Measurements from ENCODE around the gene TTC36. TPM values are rescaled to one million over a fixed set of nuclear protein-coding genes. Genes with fewer than 3 reads are reported as not detected.

The TTC36 gene
- total RNA-seq, 2 donors from 2014 or later: 0.89 TPM; not detected in 1

- H3K9me3 ChIP-seq: no peaks in the 10 kb centered on the region
- TF ChIP-seq CTCF (IDR thresholded peaks at IDR 0.05): no peak
Measured at GRCh38 chr11:118497831-118498230, 29.4 kb upstream of the TTC36 start.

GRCh38 chr11:118503216-118503615 is 24.1 kb upstream of the TTC36 start:
- H3K9me3 ChIP-seq: no peaks in the 10 kb centered on the region
- H3K36me3 ChIP-seq: peaks cover 97% of the 10 kb centered on the region
- peaks cover 2 to 21% of the 10 kb centered on the region in 2 donors for H3K4me1 ChIP-seq
- no peaks in the 10 kb centered on the region for H3K27me3 ChIP-seq
- H3K4me3 ChIP-seq: no peak overlapping the region
- TF ChIP-seq CTCF (IDR thresholded peaks at IDR 0.05): no peak
- H3K27ac ChIP-seq: peak overlapping the region in 1 of 2 donors; percentile 62
- no peak for DNase-seq (ENCODE audit: low spot score)

More at GRCh38 chr11:118497831-118498230, 29.4 kb upstream of the TTC36 start:
- H3K4me3 ChIP-seq: no peak overlapping the region
- H3K4me1 ChIP-seq: peaks cover 0 to 2% of the 10 kb centered on the region in 2 donors
- no peak for DNase-seq (ENCODE audit: low spot score)
- peaks cover 94% of the 10 kb centered on the region for H3K36me3 ChIP-seq
- H3K27me3 ChIP-seq: no peaks in the 10 kb centered on the region
- no peak overlapping the region for H3K27ac ChIP-seq

- H3K9me3 ChIP-seq: no peaks in the 10 kb centered on the region
- peaks cover 0 to 6% of the 10 kb centered on the region in 2 donors for H3K4me1 ChIP-seq
- no peak for DNase-seq (ENCODE audit: low spot score)
- no peaks in the 10 kb centered on the region for H3K27me3 ChIP-seq
- no peak for TF ChIP-seq CTCF (IDR thresholded peaks at IDR 0.05)
- no peak overlapping the region for H3K27ac ChIP-seq
- peaks cover 94% of the 10 kb centered on the region for H3K36me3 ChIP-seq
- no peak overlapping the region for H3K4me3 ChIP-seq
Measured at GRCh38 chr11:118511601-118512000, 15.7 kb upstream of the TTC36 start.

GRCh38 chr11:118514103-118514502 is 13.2 kb upstream of the TTC36 start:
- no peak for TF ChIP-seq CTCF (IDR thresholded peaks at IDR 0.05)
- Histone ChIP-seq H3K27me3 (no peaks in the 10 kb centered on the region), H3K36me3 (peaks cover 82% of the 10 kb centered on the region), H3K4me1 (no peaks in the 10 kb centered on the region), H3K4me3 (no peak overlapping the region), H3K27ac (no peak overlapping the region), H3K9me3 (no peaks in the 10 kb centered on the region)
- DNase-seq (ENCODE audit: low spot score): no peak

GRCh38 chr11:118519549-118519948 is 7.7 kb upstream of the TTC36 start:
- H3K27me3 ChIP-seq: no peaks in the 10 kb centered on the region
- no peaks in the 10 kb centered on the region for H3K9me3 ChIP-seq
- peaks cover 66% of the 10 kb centered on the region for H3K36me3 ChIP-seq
- H3K4me1 ChIP-seq: peaks cover 0 to 16% of the 10 kb centered on the region in 2 donors
- DNase-seq (ENCODE audit: low spot score): no peak
- H3K27ac ChIP-seq: no peak overlapping the region
- no peak for TF ChIP-seq CTCF (IDR thresholded peaks at IDR 0.05)
- H3K4me3 ChIP-seq: no peak overlapping the region

GRCh38 chr11:118521892-118522311 is 5.4 kb upstream of the TTC36 start:
- no peak for TF ChIP-seq CTCF (IDR thresholded peaks at IDR 0.05)
- Histone ChIP-seq H3K27me3 (no peaks in the 10 kb centered on the region), H3K27ac (peak overlapping the region in 1 of 2 donors; percentile 42), H3K4me3 (no peak overlapping the region), H3K9me3 (no peaks in the 10 kb centered on the region), H3K36me3 (peaks cover 44% of the 10 kb centered on the region), H3K4me1 (peaks cover 0 to 23% of the 10 kb centered on the region in 2 donors)
- DNase-seq (ENCODE audit: low spot score): no peak

Measured in right atrium auricular region (tissue), 2 donors.